ENCODE data around the gene CFAP65.

DNA sequence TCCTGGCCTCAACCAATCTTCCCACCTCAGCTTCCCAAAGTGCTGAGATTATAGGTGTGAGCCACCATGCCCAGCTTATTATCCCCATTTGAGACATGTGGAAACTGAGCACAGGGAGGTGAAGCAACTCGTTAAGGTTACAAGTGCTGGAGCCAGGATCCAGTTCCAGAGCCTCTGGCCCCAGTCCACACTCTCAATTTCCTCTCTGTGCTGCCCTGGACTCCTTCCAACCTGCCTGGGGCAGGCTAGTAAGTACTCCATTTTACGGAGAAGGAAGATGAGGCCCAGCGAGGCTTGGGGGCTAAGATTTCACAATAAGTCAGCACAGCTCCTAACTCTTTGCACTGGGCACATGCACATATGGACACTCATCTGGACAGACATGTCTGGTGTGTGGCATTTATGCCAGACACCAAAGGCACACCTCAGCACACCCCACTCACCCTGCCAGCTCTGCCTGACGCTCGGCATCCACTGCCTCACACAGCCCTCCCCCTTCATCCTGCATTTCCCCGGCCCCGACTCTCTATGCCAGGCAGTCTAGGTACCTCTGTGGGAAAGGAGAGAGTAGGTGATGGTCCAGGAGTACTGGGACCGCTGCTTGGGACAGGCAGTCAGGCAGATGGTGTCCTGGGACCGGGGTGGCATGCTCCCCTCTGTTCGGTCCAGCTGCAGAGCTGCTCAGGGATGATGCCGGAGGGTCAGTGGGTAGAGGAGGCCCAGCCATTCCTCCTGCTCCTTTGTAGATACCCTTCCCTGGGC lies 20.5 kb downstream of the CFAP65 start:
- TF ChIP-seq POLR2AphosphoS5 (IDR thresholded peaks at IDR 0.05), result no peak
- TF ChIP-seq, protein P1, sequence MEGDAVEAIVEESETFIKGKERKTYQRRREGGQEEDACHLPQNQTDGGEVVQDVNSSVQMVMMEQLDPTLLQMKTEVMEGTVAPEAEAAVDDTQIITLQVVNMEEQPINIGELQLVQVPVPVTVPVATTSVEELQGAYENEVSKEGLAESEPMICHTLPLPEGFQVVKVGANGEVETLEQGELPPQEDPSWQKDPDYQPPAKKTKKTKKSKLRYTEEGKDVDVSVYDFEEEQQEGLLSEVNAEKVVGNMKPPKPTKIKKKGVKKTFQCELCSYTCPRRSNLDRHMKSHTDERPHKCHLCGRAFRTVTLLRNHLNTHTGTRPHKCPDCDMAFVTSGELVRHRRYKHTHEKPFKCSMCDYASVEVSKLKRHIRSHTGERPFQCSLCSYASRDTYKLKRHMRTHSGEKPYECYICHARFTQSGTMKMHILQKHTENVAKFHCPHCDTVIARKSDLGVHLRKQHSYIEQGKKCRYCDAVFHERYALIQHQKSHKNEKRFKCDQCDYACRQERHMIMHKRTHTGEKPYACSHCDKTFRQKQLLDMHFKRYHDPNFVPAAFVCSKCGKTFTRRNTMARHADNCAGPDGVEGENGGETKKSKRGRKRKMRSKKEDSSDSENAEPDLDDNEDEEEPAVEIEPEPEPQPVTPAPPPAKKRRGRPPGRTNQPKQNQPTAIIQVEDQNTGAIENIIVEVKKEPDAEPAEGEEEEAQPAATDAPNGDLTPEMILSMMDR (IDR thresholded peaks at IDR 0.05), result no peak
